Measurements from ENCODE around the gene RSPO4. TPM values are rescaled to one million over a fixed set of nuclear protein-coding genes. Genes with fewer than 3 reads are reported as not detected.

The RSPO4 gene
- total RNA-seq, 1 donor from 2014 or later: 0.95 TPM

GRCh38 chr20:934186-934840 lies 67.8 kb downstream of the RSPO4 start:
- Mint-ChIP-seq H3K27ac (ENCODE audit: unreplicated experiment) (no peak overlapping the region), H3K36me3 (ENCODE audit: low read depth, unreplicated experiment) (peaks cover 3% of the 10 kb centered on the region), H3K9me3 (ENCODE audit: unreplicated experiment) (no peaks in the 10 kb centered on the region), H3K27me3 (ENCODE audit: unreplicated experiment) (peaks cover 4% of the 10 kb centered on the region), H3K4me1 (ENCODE audit: unreplicated experiment) (peaks cover 2% of the 10 kb centered on the region), H3K4me3 (ENCODE audit: unreplicated experiment) (no peak overlapping the region)
- TF ChIP-seq, protein P1, sequence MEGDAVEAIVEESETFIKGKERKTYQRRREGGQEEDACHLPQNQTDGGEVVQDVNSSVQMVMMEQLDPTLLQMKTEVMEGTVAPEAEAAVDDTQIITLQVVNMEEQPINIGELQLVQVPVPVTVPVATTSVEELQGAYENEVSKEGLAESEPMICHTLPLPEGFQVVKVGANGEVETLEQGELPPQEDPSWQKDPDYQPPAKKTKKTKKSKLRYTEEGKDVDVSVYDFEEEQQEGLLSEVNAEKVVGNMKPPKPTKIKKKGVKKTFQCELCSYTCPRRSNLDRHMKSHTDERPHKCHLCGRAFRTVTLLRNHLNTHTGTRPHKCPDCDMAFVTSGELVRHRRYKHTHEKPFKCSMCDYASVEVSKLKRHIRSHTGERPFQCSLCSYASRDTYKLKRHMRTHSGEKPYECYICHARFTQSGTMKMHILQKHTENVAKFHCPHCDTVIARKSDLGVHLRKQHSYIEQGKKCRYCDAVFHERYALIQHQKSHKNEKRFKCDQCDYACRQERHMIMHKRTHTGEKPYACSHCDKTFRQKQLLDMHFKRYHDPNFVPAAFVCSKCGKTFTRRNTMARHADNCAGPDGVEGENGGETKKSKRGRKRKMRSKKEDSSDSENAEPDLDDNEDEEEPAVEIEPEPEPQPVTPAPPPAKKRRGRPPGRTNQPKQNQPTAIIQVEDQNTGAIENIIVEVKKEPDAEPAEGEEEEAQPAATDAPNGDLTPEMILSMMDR (IDR thresholded peaks at IDR 0.05; ENCODE audit: unreplicated experiment): no peak
- no peak for DNase-seq (ENCODE audit: low spot score)

GRCh38 chr20:933029-933428 lies 69.1 kb downstream of the RSPO4 start:
- peaks cover 2% of the 10 kb centered on the region for H3K4me1 Mint-ChIP-seq (ENCODE audit: unreplicated experiment)
- H3K27me3 Mint-ChIP-seq (ENCODE audit: unreplicated experiment): peaks cover 4% of the 10 kb centered on the region
- H3K9me3 Mint-ChIP-seq (ENCODE audit: unreplicated experiment): no peaks in the 10 kb centered on the region
- no peak overlapping the region for H3K4me3 Mint-ChIP-seq (ENCODE audit: unreplicated experiment)
- H3K27ac Mint-ChIP-seq (ENCODE audit: unreplicated experiment): no peak overlapping the region
- peaks cover 3% of the 10 kb centered on the region for H3K36me3 Mint-ChIP-seq (ENCODE audit: low read depth, unreplicated experiment)
- TF ChIP-seq, protein P1 (IDR thresholded peaks at IDR 0.05; ENCODE audit: unreplicated experiment): no peak
- no peak for DNase-seq (ENCODE audit: low spot score)

- Mint-ChIP-seq H3K36me3 (ENCODE audit: low read depth, unreplicated experiment) (peaks cover 3% of the 10 kb centered on the region), H3K27ac (ENCODE audit: unreplicated experiment) (no peak overlapping the region), H3K4me1 (ENCODE audit: unreplicated experiment) (peaks cover 2% of the 10 kb centered on the region), H3K27me3 (ENCODE audit: unreplicated experiment) (no peaks in the 10 kb centered on the region), H3K9me3 (ENCODE audit: unreplicated experiment) (no peaks in the 10 kb centered on the region), H3K4me3 (ENCODE audit: unreplicated experiment) (no peak overlapping the region)
- DNase-seq (ENCODE audit: low spot score): no peak
- TF ChIP-seq, protein P1 (IDR thresholded peaks at IDR 0.05; ENCODE audit: unreplicated experiment): no peak
Measured at GRCh38 chr20:931401-931800, 70.7 kb downstream of the RSPO4 start.

DNA sequence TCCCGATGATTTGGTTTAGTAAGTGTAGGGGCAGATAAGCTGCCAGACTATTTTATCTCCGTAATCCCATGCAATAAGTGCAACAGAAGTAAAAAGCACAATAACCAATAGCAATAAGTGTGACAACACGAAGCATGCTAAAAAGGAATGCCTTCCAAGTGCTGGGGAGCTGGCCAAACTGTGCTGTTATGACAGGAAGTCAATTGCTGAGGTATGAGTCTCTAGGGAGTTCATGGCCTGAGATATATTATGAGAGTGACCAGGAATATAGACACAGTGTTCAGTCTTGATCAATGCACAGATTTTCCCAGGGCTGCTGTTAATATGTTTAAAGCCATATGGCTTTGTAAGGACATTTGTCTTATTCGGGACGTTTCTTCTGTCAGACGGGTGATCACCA lies 75.4 kb downstream of the RSPO4 start:
- H3K27me3 Mint-ChIP-seq (ENCODE audit: unreplicated experiment): peaks cover 1% of the 10 kb centered on the region
- H3K27ac Mint-ChIP-seq (ENCODE audit: unreplicated experiment): no peak overlapping the region
- DNase-seq (ENCODE audit: low spot score): no peak
- TF ChIP-seq, protein P1 (IDR thresholded peaks at IDR 0.05; ENCODE audit: unreplicated experiment): no peak
- H3K4me3 Mint-ChIP-seq (ENCODE audit: unreplicated experiment): no peak overlapping the region
- H3K4me1 Mint-ChIP-seq (ENCODE audit: unreplicated experiment): peaks cover 2% of the 10 kb centered on the region
- peaks cover 3% of the 10 kb centered on the region for H3K36me3 Mint-ChIP-seq (ENCODE audit: low read depth, unreplicated experiment)
- H3K9me3 Mint-ChIP-seq (ENCODE audit: unreplicated experiment): no peaks in the 10 kb centered on the region

GRCh38 chr20:925516-925915 lies 76.6 kb downstream of the RSPO4 start:
- TF ChIP-seq, protein P1 (IDR thresholded peaks at IDR 0.05; ENCODE audit: unreplicated experiment): no peak
- H3K36me3 Mint-ChIP-seq (ENCODE audit: low read depth, unreplicated experiment): no peaks in the 10 kb centered on the region
- H3K4me3 Mint-ChIP-seq (ENCODE audit: unreplicated experiment): no peak overlapping the region
- DNase-seq (ENCODE audit: low spot score): no peak
- H3K4me1 Mint-ChIP-seq (ENCODE audit: unreplicated experiment): peaks cover 3% of the 10 kb centered on the region
- H3K27me3 Mint-ChIP-seq (ENCODE audit: unreplicated experiment): peaks cover 1% of the 10 kb centered on the region
- no peaks in the 10 kb centered on the region for H3K9me3 Mint-ChIP-seq (ENCODE audit: unreplicated experiment)
- H3K27ac Mint-ChIP-seq (ENCODE audit: unreplicated experiment): no peak overlapping the region
